NCI-H128 (cell line): ENCODE results near the gene CCSER1.
A peak's percentile ranks its signal among the peaks of the same experiment; 100 is the strongest.
"Not testable (repeated sequence)": the region's sequence is repeated elsewhere in the genome, so short reads cannot be mapped to it uniquely, and the experiment has no call there.

Source experiments
- DNase-seq: peaks from one replicate; lab custom pipeline; 2025; ENCODE audit not compliant: unreplicated experiment; lab: John Stamatoyannopoulos, UW

Gene CCSER1

DNA sequence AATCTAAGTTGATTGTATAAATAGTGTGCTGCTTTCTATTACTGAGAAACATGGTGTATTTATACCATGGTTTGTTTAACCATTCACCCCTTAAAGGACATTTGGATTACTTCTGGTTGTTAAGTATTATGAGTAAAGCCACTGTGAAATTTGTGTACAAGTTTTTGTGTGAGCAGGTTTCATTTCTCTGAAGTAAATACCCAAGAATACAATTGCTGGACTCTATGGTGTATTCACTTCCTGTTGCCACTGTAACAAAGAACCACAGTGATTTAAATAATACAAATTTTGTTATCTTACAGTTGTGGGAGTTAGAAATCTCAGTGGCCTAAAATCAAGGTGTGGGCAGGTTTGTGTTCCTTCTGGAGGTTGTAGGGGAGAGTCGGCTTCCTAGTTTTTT lies 869.6 kb downstream of the CCSER1 start:
- no peak for DNase-seq

DNA sequence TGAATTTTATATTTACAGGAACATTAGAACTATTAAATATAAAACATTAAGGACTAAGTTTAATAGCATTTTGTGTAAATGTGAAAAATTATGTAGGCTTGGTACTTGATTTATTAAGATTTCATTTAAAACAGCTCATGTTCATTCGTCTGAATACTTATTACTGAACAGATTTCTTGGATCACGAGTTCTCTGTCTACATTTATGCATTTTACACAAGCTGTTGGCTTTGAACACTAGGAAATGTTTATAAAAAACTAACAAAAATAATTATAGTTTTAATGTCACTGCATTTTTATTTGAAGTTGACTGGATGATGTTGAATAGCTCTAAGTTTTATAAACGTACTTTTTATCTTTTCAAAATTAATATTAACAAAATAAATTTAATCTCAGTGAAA lies 888.7 kb downstream of the CCSER1 start:
- no peak for DNase-seq

DNA sequence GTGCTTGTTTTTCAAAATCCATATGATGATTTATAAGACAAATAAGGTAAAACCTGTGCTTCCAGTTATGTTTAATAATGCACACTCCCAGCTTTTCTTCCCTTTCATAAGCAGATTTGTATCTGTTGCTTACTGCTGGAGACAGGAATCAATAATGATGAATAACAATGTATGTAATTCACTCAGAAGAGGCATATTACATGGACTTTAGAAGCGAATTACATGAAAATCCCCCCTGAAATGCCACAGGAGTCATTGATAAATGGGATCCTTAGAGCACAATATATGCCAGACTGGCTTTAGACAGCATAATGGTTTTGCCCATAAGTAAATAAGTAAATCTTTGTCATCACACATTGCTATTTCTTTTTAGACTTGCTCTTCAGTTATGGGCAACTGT lies 892.3 kb downstream of the CCSER1 start:
- DNase-seq = no peak

DNA sequence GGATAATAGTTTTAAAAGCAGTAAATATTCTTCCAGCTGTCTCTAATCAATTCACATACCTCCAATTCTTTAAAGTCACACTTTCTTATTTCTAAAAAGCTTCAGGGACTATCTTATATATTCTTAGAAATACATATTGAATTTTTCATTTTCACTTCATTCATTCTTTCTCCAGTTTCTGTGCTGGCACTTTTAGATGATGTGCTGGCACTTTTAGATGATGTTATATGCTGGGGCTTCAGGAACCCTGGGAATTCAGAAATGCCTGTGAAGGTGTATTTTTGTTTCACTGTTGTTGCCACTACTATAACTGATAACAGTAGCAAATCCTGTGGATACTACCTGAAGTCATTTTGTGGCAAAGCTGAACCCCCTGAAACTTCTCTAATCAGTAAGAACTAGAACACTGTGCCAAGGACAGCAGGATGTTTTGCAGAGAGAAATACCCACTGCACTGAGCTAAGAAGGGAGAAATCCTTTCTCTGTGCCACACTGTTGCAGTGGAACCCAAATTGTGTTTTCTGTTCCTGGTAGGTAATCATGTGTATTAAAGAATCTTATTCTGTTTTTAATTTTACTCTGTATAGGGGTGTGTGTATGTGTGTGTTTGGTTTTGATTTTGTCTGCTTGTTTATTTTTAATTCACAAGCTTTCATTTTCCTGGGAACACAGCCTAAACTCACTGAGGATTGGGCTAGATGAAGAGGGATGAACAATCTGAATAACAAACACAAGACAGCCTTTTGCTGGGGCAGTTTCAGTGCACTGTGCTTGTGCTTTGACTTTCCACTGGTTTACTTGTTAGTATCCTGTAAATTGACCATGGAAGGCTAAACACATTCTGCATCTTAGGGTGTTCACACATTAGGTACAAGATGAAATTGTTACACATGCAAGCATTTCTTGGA lies 898.3 kb downstream of the CCSER1 start:
- no peak for DNase-seq

DNA sequence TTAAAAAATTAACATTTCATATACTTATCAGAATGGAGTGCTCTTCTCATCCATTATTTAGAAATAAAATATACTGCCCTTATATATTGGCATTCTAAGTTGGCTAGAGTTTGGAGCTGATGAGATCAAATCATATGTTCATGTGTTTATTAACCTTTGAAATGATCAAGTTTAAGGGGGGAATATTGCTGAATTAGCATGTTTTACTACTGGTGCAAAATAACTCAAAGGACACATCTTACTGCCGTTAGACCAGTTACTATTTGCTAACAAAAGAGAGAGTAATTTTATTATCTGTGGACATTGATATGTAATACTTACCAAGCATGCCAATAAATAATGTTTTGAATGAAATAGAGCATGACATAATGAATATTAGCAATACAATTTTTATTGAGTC lies 901.0 kb downstream of the CCSER1 start:
- no peak for DNase-seq

DNA sequence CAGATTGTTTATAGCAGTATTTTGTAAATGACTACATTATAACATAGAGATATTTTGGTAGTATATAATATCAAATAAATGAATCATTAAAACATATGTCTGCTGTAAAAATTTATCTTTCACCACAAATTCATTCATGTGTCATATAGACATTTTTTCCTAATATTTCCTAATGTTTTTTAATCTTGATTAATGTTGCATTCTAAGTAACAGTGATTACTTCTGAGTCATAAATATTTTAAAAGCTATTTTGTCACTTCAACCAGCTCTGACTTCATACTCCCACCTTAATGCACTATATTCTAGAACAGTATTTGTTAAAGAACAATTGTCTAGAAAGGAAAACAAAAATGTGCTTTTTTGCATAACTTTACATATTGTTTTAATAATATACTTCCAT lies 904.6 kb downstream of the CCSER1 start:
- DNase-seq = no peak

DNA sequence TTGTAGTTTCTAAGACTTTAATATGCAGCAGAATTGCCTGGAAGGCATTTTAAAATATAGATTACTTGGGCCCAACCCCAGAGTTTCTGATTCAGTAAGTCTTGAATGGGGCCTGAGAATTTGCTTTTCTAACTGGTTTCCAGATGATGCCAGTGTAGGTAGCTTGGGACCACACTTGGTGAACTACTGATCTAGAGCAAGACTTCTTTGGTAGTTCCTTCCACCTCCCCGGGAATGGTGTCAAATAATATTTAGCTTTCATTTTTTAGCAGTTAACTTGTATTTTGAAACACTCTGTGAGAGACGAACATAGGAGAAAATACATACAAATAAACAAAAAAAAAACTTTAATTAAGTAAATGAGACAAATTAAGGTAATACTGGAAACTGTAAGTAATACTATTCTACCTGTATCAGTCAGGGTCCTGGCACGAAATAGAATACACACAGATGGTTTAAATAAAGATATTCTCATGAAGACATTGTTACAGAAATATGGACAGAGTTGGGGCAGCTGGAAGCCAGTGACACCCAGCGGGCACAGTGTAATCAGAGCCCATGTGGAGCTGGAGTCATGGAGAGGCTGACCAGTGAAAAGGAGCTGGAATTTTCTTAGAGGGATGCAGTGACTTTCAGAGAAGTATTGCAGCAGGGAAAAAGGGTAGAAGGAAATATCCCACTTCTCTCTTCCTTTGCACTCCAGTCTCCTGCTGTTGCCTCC lies 905.7 kb downstream of the CCSER1 start:
- no peak for DNase-seq

DNA sequence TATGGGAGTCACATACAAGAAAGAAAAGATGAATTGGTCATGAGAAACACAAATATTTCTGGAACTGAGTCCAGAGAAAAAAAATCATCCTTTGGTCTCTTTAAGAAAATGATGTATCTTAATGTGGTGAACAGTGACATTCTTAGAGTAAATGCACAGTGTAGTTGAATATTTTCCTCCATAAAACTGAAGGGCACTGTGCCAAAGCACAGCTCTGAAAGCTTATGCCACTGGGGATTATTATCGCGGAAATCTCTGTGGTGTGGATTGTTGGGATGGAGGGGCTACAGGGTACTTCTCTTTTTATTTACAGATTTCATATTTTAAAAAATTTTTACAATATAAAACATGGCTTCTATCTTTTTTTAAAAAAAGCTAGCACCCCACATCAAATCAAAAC lies 908.1 kb downstream of the CCSER1 start:
- no peak for DNase-seq

DNA sequence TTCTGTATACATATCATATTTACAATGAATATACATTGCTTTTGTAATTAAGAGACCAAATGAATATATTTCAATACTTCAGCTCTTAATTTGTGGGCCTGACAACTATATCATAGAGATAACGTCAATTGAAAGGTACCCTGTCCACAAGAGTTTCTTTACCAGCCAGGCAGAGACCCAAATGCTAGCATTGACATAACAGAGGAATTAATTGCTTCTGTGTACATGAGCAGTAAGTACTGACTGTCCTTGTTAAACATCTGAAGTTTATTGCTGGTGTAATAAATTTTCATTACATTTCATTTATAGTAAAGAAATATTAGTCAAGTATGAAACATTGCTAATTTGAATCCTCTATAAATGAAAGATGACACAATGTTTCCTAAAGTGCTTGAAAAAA lies 910.8 kb downstream of the CCSER1 start:
- no peak for DNase-seq

DNA sequence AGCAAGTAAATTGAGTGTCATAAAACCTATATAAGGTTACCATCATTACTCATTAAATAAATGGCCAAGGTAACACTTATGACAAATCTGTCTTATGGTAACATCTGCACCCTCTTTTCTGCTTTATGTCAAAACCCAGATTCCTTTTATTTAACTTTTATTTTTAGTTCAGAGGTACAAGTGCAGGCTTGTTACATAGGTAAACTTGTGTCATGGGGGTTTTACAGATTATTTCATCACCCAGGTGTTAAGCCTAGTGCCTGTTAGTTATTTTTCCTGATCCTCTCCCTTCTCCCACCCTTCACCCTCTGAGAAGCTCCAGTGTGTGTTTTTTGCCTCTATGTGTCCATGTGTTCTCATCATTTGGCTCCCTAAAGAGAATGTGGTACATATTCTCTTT lies 930.7 kb downstream of the CCSER1 start:
- DNase-seq = no peak

DNA sequence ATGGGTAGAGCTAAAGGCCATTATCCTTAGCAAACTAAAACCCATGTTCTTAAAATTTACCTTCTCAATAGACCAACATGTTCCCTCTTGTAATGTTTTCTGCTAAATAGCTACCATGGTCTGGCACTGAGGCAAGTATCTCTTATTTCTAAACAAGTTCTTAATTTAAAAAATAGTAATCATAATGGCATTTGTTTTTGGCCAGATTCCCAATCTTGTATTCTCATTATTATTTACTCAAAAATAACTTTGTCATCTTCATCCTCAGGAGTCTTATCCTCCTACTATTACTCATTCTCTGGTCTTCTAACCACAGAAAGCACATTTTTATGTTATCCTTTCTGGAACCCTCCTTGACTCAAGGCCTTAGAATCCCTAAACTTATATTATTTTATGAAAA lies 931.2 kb downstream of the CCSER1 start:
- DNase-seq = no peak

DNA sequence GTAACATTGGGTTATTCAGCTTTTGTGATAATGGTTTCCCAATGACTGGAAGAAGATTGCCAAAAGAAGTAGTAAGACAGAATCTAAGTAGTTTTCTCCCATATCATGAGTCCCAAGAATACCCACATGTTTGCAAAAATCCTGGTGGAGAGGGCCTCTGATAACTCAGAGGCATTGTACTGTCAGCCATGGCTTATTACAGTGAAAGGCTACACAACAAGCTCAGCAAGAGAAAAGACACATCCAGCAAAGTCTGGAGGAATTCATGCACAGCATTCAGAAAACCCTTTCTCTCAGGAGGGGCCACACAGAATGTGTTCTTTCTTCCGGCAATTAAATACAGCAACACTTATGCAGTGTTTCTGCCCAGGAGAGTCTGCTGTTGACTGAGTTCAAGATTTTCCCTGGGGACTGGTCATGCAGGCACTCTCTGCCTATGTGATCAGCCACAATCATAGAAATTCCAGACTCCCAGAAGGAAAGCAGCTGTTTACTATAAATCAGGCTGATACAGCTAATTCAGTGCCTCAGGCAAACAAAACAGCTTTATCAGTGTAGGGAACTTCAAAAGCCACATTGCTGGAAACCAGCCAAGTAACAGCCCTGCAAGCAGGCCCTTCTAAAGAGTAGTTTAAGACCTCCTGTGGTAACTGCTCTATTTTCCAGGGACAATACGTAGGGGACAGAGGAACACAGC lies 937.1 kb downstream of the CCSER1 start:
- peak; percentile 82 for DNase-seq

DNA sequence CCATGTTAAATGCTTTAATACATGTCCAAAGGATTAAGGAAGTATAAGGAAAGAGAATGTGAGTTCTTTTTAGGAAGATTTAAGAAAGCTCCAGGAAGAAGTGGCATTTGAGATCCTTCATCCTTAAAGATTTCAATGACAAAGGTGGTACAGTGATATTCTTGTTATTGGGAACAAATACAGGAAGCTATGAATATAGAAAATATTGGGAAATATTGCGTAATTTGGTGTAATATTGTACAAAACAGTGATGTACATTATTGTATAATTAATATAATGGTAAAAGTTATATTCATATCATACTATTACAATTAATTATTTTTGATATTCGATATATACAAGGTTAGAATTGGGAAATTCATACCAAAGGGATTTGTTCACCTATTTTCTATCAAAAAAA lies 937.9 kb downstream of the CCSER1 start:
- no peak for DNase-seq

DNA sequence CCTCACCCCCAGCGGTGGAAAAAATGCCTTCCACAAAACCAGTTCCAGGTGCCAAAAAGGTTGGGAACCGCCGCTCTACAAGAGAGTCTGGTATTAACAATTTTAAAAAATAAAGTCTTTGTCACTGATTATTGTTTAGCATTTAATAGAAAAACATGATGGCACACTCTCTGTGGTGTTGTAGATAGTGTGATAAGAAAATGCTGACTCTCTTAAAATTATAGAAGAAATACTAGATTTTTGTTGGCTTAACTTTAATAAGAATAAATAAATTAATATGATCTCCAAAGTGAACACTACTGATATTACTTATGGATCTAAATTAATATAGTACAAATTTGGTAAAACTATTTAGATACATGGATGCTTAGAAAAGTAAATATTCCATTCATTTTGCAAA lies 943.5 kb downstream of the CCSER1 start:
- DNase-seq = no peak

DNA sequence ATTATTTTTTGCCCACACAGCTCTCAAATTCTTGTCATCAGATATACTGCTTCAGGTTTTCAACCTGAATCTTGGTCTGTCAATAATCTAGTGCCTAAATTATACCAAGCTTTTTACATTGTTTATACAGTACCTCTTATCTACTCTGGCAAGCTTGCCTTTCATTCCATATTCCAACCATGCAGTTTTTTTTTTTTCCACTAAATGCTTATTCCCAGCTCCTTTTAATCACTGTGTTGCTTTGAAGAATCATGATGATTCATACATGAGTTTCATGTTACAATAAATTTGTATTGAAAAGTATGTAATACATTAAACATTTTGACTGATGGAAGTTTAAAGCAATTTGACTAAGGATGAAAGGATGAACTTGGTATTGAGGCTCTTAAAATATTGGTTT lies 949.0 kb downstream of the CCSER1 start:
- DNase-seq = no peak

DNA sequence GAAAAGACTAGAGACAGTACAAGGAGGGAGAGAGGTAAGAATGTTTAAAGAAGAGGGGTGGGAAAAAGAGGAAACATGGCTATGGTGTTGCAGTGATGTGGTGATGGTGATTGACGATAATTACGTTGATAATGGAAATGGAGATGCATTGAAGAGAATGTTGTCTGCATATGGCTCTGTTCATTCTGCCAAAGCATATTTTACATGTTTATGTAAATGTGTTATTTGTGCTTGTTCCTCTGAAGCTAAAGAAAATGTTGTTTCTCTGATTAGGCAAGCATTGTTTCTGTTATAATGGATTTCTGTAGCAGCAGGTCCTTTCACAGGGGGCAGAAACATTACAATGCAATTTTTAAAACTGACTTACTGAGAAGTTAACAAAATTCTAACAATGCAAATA lies 958.8 kb downstream of the CCSER1 start:
- no peak for DNase-seq

DNA sequence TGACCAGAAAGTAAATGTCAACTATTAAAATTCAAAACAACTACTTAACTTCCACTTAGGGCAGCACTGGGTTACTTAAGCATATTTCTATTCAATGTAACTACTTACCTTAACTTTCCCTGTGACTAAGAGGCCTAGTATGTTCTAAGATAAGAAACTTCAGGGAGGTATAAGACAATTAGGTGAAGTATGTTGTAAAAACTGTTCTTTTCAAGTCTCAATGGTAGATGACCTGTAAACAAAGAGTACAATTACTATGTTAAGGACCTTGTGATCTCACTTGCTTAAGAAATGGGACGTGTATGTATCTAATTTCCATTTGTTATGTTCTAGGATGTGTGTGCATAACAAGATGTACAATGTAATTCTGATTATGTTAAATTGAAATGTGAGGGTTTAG lies 960.5 kb downstream of the CCSER1 start:
- no peak for DNase-seq

DNA sequence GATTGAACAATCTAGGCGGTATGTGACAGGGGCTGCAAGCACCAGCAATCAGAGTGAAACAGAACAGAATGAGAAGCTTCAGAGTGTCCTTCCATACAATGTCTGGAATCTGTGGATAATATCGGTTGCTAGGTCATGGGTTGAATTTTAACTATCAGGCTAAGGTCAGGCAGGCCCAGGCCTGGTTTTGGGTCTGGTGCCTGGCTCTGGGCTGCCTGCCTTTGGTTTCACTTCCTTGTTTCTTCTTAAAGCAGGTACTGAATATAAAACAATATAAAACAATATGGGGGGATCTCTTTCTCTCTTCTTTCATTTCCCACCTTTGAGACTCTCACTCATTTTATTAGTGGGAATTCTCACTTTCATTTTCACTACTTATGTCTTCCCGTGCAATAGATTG lies 962.0 kb downstream of the CCSER1 start:
- DNase-seq = no peak

DNA sequence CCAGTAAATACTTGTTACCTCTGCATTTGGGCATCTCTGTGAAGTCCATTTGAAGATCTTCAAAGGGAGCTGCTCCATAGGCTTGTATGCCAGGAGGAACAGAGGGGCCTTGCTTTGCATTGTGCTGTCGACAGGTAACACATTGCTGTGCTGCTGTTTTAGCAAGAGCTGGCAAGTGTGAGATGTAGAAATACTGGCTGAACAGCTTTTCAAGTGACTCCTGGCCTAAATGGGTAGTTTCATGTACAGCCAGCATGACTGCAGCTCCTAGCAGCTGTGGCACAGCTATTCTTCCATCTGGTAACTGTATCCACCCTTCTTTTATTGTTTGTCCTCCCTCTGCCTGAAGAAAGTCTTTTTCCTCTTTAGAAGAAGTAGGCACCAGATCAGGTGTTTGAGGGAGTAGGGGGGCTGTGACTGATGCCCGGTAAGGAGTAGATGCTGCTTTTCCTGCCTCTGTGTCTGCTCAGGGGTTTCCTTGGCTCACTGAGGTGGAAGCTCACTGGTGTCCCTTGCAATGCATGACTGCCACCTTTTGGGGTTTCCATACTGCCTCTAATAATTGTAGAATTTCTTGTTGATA lies 965.3 kb downstream of the CCSER1 start:
- no peak for DNase-seq

DNA sequence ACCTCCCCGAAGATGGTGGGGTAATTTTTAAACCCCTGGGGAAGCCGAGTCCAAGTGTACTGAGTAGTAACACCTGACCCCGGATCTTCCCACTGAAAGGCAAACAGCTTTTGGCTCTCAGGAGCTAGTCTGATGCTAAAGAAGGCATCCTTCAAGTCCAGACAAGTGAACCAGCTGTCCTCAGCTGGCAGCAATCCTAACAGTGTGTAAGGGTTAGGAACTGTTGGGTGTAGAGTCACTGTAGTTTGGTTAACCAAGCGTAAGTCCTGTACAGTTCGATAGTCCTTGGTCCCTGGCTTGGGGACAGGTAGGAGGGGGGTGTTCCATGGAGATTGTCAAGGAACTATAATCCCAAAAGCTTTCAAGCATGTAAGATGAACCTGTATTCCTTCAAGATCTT lies 967.0 kb downstream of the CCSER1 start:
- DNase-seq = not testable (repeated sequence)

DNA sequence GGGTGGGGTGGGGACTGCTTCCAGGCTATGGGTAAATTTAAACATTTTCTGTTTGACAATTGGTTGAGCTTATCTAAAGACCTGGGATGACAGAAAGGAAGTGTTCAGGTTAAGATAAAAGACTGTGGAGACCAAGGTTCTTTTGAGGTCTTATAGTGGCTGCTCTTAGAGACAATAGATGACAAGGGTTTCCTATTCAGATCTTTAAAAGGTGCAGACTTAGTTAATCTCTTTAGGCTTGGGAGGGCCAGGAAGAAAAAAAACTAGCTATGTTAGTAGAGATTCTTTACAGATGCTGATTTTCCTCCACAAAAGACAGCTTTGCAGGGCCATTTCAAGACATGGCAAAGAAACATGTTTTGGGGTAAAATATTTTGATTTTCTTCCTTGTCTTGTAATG lies 972.5 kb downstream of the CCSER1 start:
- DNase-seq = no peak

DNA sequence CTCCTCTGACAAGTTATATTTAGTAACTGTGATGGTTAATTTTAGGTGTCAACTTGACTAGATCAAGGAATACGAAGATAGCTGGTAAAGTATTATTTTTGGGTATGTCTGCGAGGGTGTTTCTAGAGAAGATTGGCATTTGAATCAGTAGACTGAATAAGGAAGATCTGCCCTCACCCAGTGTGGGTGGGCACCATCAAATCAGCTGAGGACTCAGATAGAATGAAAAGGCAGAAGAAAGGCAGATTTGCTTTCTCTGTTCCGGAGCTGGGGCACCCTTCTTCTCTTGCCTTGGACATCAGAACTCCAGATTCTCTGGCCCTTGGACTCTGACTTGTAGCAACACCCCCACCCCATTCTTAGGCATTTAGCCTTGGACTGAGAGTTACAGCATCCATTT lies 981.6 kb downstream of the CCSER1 start:
- no peak for DNase-seq
